ENCODE data around the gene ARL10.

The ARL10 gene

GRCh38 chr5:176384366-176384930 is 19.2 kb downstream of the ARL10 start:
- no peak for TF ChIP-seq CTCF (IDR thresholded peaks at IDR 0.05)

GRCh38 chr5:176384991-176385390 is 19.7 kb downstream of the ARL10 start:
- no peak for DNase-seq (ENCODE audit: low spot score)
- no peak overlapping the region for H3K4me3 ChIP-seq
- TF ChIP-seq CTCF (IDR thresholded peaks at IDR 0.05) = no peak
- H3K27ac ChIP-seq = no peak overlapping the region

More at GRCh38 chr5:176384366-176384930, 19.2 kb downstream of the ARL10 start:
- no peak for DNase-seq (ENCODE audit: low spot score)
- Histone ChIP-seq H3K4me3 (no peak overlapping the region), H3K27ac (no peak overlapping the region)

GRCh38 chr5:176386491-176386890 is 21.2 kb downstream of the ARL10 start:
- no peak overlapping the region for H3K4me3 ChIP-seq
- DNase-seq (ENCODE audit: low spot score) = no peak
- no peak for TF ChIP-seq CTCF (IDR thresholded peaks at IDR 0.05)

GRCh38 chr5:176387384-176387925 is 22.2 kb downstream of the ARL10 start:
- Histone ChIP-seq H3K27ac (no peak overlapping the region), H3K4me3 (peak overlapping the region; percentile 95)
- DNase-seq (ENCODE audit: low spot score) = no peak
- TF ChIP-seq CTCF (IDR thresholded peaks at IDR 0.05) = no peak

More at GRCh38 chr5:176386491-176386890, 21.2 kb downstream of the ARL10 start:
- H3K27ac ChIP-seq = no peak overlapping the region

GRCh38 chr5:176388003-176388443 is 22.7 kb downstream of the ARL10 start:
- DNase-seq (ENCODE audit: low spot score) = no peak
- TF ChIP-seq CTCF (IDR thresholded peaks at IDR 0.05) = no peak
- Histone ChIP-seq H3K4me3 (peak overlapping the region; percentile 95), H3K27ac (peak overlapping the region in 1 of 2 donors; percentile 95)

GRCh38 chr5:176388444-176389134 is 23.3 kb downstream of the ARL10 start, which contains the start of the genes HIGD2A and NOP16:
HIGD2A (plus strand) TSS chr5:176388751; CDS start chr5:176388820, 69 bp downstream.
NOP16 (minus strand) TSS chr5:176388598; CDS start chr5:176388539, 59 bp downstream.
- peak within 1 kb of the TSS; percentile 95 for H3K4me3 ChIP-seq
- no peak for TF ChIP-seq CTCF (IDR thresholded peaks at IDR 0.05)
- H3K27ac ChIP-seq = peak within 1 kb of the TSS; percentile 91 to 95
- peak; percentile 98 for DNase-seq (ENCODE audit: low spot score)
